Brain microvascular endothelial cell (primary cell): ENCODE data around the gene MTUS2.
A peak's percentile ranks its signal among the peaks of the same experiment; 100 is the strongest.

Experiments used
- DNase-seq: peaks from one replicate; pipeline ENCODE4 v3.0.0-alpha.2; 2020
- H3K27ac ChIP-seq: fragments of 250-450 bp; sonication (Bioruptor Pico); 2 replicates; pipeline ENCODE4 v1.5.1; 2020; ENCODE audit warnings: mild to moderate bottlenecking, moderate library complexity
- H3K27me3 ChIP-seq: fragments of 250-450 bp; sonication (Bioruptor Pico); replicated peaks from 2 replicates; pipeline ENCODE4 v1.5.1; 2020; ENCODE audit warnings: mild to moderate bottlenecking
- H3K36me3 ChIP-seq: fragments of 250-450 bp; sonication (Bioruptor Pico); replicated peaks from 2 replicates; pipeline ENCODE4 v1.5.1; 2020; ENCODE audit warnings: mild to moderate bottlenecking
- H3K4me3 ChIP-seq: 2 replicates; pipeline ENCODE4 v1.5.1; 2011; ENCODE audit warnings: low read depth, mild to moderate bottlenecking, control low read depth, low read length, moderate library complexity
- CTCF ChIP-seq: IDR thresholded peaks from 2 replicates; pipeline ENCODE4 v1.5.1; 2011; ENCODE audit warnings: low read depth, mild to moderate bottlenecking, moderate library complexity, low read length, control low read depth, inconsistent platforms; ENCODE audit errors: missing control alignments
- in situ Hi-C: cut with HindIII; loops from 2 replicates; pipeline ENCODE4 v1.10.0; 2017; ENCODE audit warnings: low sequenced_read_pairs, low pct_ligation_motif_present

MTUS2 gene

GRCh38 chr13:29452773-29453616 is 632.9 kb downstream of the MTUS2 start:
- no peak for TF ChIP-seq CTCF
- in situ Hi-C loops: no loop called here
- Histone ChIP-seq H3K36me3 (no peaks in the 10 kb centered on the region), H3K4me3 (no peak overlapping the region), H3K27ac (no peak overlapping the region), H3K27me3 (peaks cover 8% of the 10 kb centered on the region)
- DNase-seq: no peak

- in situ Hi-C loops: no loop called here
- DNase-seq: no peak
- Histone ChIP-seq H3K27me3 (peaks cover 8% of the 10 kb centered on the region), H3K4me3 (no peak overlapping the region), H3K36me3 (no peaks in the 10 kb centered on the region), H3K27ac (no peak overlapping the region)
- no peak for TF ChIP-seq CTCF
Observed at GRCh38 chr13:29453617-29454011, 633.5 kb downstream of the MTUS2 start.

GRCh38 chr13:29454931-29455481 is 634.9 kb downstream of the MTUS2 start:
- in situ Hi-C loops: no loop called here
- H3K27ac ChIP-seq: no peak overlapping the region

GRCh38 chr13:29456419-29456818 is 636.3 kb downstream of the MTUS2 start:
- H3K27ac ChIP-seq: no peak overlapping the region
- peaks cover 4% of the 10 kb centered on the region for H3K27me3 ChIP-seq
- no peak for TF ChIP-seq CTCF
- in situ Hi-C loops: no loop called here
- H3K4me3 ChIP-seq: no peak overlapping the region
- DNase-seq: no peak
- no peaks in the 10 kb centered on the region for H3K36me3 ChIP-seq

More at GRCh38 chr13:29454931-29455481, 634.9 kb downstream of the MTUS2 start:
- Histone ChIP-seq H3K4me3 (no peak overlapping the region), H3K27me3 (peaks cover 4% of the 10 kb centered on the region), H3K36me3 (no peaks in the 10 kb centered on the region)
- peak; percentile 74 for TF ChIP-seq CTCF
- no peak for DNase-seq

GRCh38 chr13:29457299-29457698 is 637.2 kb downstream of the MTUS2 start:
- Histone ChIP-seq H3K36me3 (no peaks in the 10 kb centered on the region), H3K4me3 (no peak overlapping the region), H3K27ac (no peak overlapping the region), H3K27me3 (peaks cover 4% of the 10 kb centered on the region)
- in situ Hi-C loops: no loop called here
- peak; percentile 79 for DNase-seq
- no peak for TF ChIP-seq CTCF
